Activated naive CD8-positive, alpha-beta T cell (primary cell): Measurements from ENCODE around the gene NEURL3.
"Not testable (repeated sequence)": the region's sequence is repeated elsewhere in the genome, so short reads cannot be mapped to it uniquely, and the experiment has no call there.

Experiments
- H3K27ac Mint-ChIP-seq: one replicate; pipeline ENCODE4 v1.8.0; 2021; ENCODE audit warnings: mixed read lengths
- H3K27me3 Mint-ChIP-seq: one replicate; pipeline ENCODE4 v1.8.0; 2021; ENCODE audit warnings: mixed read lengths
- H3K36me3 Mint-ChIP-seq: one replicate; pipeline ENCODE4 v1.8.0; 2021; ENCODE audit warnings: mixed read lengths
- H3K4me1 Mint-ChIP-seq: one replicate; pipeline ENCODE4 v1.8.0; 2021; ENCODE audit warnings: low read depth, mixed read lengths
- H3K4me3 Mint-ChIP-seq: one replicate; pipeline ENCODE4 v1.8.0; 2021; ENCODE audit warnings: mild to moderate bottlenecking, mixed read lengths
- H3K9me3 Mint-ChIP-seq: one replicate; pipeline ENCODE4 v1.8.0; 2021; ENCODE audit warnings: low read depth, mixed read lengths

NEURL3 gene

DNA sequence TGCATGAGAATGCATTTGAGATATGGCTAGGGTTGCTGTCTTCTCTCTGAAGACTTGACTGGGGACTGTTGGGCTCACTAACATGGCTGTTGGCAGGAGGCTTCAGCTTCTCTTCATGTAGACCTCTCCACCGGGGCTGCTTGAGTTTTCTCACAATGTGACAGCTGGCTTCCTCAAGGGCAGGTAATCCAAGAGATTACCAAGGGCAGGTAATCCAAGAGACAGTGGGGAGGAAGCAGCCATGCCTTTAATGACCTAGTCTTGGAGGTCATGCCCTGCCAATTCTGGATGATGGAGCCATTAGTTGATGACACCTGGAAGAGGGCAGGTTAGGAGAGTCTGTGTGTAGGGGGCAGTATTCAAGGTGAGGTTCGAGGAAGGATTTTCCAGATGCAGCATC, 40.5 kb downstream of the NEURL3 start:
- Mint-ChIP-seq H3K36me3 (no peaks in the 10 kb centered on the region), H3K27me3 (no peaks in the 10 kb centered on the region), H3K27ac (no peak overlapping the region), H3K9me3 (no peaks in the 10 kb centered on the region), H3K4me3 (no peak overlapping the region), H3K4me1 (no peaks in the 10 kb centered on the region)

- H3K36me3 Mint-ChIP-seq: no peaks in the 10 kb centered on the region
- no peak overlapping the region for H3K4me3 Mint-ChIP-seq
- no peaks in the 10 kb centered on the region for H3K27me3 Mint-ChIP-seq
- no peak overlapping the region for H3K27ac Mint-ChIP-seq
- no peaks in the 10 kb centered on the region for H3K9me3 Mint-ChIP-seq
- no peaks in the 10 kb centered on the region for H3K4me1 Mint-ChIP-seq
Observed at GRCh38 chr2:96464061-96464460, 41.1 kb downstream of the NEURL3 start.

DNA sequence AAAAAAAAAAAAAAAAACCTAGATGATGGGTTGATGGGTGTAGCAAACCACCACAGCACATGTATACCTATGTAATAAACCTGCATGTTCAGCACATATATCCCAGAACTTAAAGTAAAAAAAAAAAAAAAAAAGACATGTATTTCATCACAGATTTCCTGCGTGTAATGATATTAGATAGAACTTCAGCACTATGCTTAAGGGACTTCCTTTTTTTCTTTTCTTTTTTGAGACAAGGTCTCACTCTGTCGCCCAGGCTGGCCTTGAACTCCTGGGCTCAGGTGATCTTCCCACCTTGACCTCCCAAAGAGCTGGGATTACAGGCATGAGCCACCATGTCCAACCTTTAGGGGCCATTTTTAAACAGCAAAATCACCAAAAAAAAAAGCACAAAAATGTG, 42.0 kb downstream of the NEURL3 start:
- Mint-ChIP-seq H3K27me3 (no peaks in the 10 kb centered on the region), H3K27ac (no peak overlapping the region), H3K4me1 (no peaks in the 10 kb centered on the region), H3K4me3 (no peak overlapping the region), H3K36me3 (no peaks in the 10 kb centered on the region), H3K9me3 (no peaks in the 10 kb centered on the region)

DNA sequence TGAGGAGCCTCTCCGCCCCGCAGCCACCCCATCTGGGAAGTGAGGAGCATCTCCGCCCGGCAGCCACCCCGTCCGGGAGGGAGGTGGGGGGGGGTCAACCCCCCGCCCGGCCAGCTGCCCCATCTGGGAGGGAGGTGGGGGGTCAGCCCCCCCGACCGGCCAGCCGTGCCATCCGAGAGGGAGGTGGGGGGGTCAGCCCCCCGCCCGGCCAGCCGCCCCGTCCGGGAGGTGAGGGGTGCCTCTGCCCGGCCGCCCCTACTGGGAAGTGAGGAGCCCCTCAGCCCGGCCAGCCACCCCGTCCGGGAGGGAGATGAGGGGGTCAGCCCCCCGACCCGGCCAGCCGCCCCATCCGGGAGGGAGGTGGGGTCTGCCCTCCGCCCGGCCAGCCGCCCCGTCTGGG, 43.5 kb downstream of the NEURL3 start:
- not testable (repeated sequence) for H3K27me3 Mint-ChIP-seq, H3K4me3 Mint-ChIP-seq, H3K36me3 Mint-ChIP-seq, H3K9me3 Mint-ChIP-seq, H3K27ac Mint-ChIP-seq, H3K4me1 Mint-ChIP-seq

GRCh38 chr2:96452053-96452452, 53.1 kb downstream of the NEURL3 start:
- Mint-ChIP-seq H3K36me3 (no peaks in the 10 kb centered on the region), H3K4me3 (no peak overlapping the region), H3K4me1 (no peaks in the 10 kb centered on the region), H3K27ac (no peak overlapping the region), H3K9me3 (no peaks in the 10 kb centered on the region), H3K27me3 (no peaks in the 10 kb centered on the region)

GRCh38 chr2:96449637-96450036, 55.5 kb downstream of the NEURL3 start:
- no peaks in the 10 kb centered on the region for H3K36me3 Mint-ChIP-seq

GRCh38 chr2:96449174-96449573, 56.0 kb downstream of the NEURL3 start:
- Mint-ChIP-seq H3K36me3 (no peaks in the 10 kb centered on the region), H3K4me3 (no peak overlapping the region), H3K9me3 (no peaks in the 10 kb centered on the region), H3K27ac (no peak overlapping the region), H3K4me1 (no peaks in the 10 kb centered on the region), H3K27me3 (no peaks in the 10 kb centered on the region)

More at GRCh38 chr2:96449637-96450036, 55.5 kb downstream of the NEURL3 start:
- Mint-ChIP-seq H3K9me3 (no peaks in the 10 kb centered on the region), H3K4me3 (no peak overlapping the region), H3K27ac (no peak overlapping the region), H3K27me3 (no peaks in the 10 kb centered on the region), H3K4me1 (no peaks in the 10 kb centered on the region)

DNA sequence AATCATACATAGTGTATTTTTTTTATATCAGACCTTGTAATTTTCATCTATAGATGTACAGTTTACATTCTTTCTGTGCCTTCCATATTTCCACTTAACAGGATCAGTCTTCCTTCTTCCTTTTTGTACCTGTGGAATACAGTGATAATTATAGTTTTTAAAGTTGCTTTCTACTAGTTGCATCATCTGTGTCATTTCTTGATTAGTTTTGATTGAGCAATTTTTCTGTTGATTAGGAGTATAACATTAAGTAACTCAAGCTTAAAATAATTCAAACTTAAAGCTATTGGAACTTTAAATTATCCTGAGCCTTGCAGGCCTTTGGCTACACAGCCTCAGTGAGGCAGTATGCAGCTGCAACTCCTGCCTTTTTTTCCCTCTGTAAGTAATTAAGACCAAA, 57.4 kb downstream of the NEURL3 start:
- no peak overlapping the region for H3K27ac Mint-ChIP-seq

More for the DNA sequence above, 57.4 kb downstream of the NEURL3 start:
- Mint-ChIP-seq H3K27me3 (no peaks in the 10 kb centered on the region), H3K4me1 (no peaks in the 10 kb centered on the region), H3K9me3 (no peaks in the 10 kb centered on the region), H3K36me3 (no peaks in the 10 kb centered on the region), H3K4me3 (no peak overlapping the region)
